Uterus (tissue), 4 donors: Measurements from ENCODE around the gene ZNF674. TPM values are rescaled to one million over a fixed set of nuclear protein-coding genes. Genes with fewer than 3 reads are reported as not detected.
"Not testable (repeated sequence)": the region's sequence is repeated elsewhere in the genome, so short reads cannot be mapped to it uniquely, and the experiment has no call there.

ENCODE experiments used
- DNase-seq, 2 donors: peaks; one replicate each; pipeline ENCODE4 v3.0.0-alpha.2; 2019 to 2020
- H3K27ac ChIP-seq, 2 donors: fragments of 200-600 bp; sonication (generic); 1 replicate in 1 of 2; 2 replicates in 1 of 2; pipeline ENCODE4 v1.5.1; 2016 to 2018
- H3K27me3 ChIP-seq, 2 donors: fragments of 200-600 bp; sonication (generic); one replicate each; pipeline ENCODE4 v1.5.1; 2018 to 2019; ENCODE audit warnings: control low read depth in 1 of 2
- H3K36me3 ChIP-seq, 2 donors: fragments of 200-600 bp; sonication (generic); one replicate each; pipeline ENCODE4 v1.5.1; 2019; ENCODE audit warnings: control low read depth in 1 of 2
- H3K4me1 ChIP-seq, 2 donors: fragments of 200-600 bp; sonication (generic); one replicate each; pipeline ENCODE4 v1.5.1; 2018 to 2019; ENCODE audit warnings: control low read depth in 1 of 2
- H3K4me3 ChIP-seq, 2 donors: fragments of 200-600 bp; sonication (generic); 1 replicate in 1 of 2; 2 replicates in 1 of 2; pipeline ENCODE4 v1.5.1; 2018 to 2019; ENCODE audit warnings: mild to moderate bottlenecking in 1 of 2
- H3K9me3 ChIP-seq, 2 donors: fragments of 200-600 bp; sonication (generic); one replicate each; pipeline ENCODE4 v1.5.1; 2019; ENCODE audit warnings: control low read depth in 1 of 2
- CTCF ChIP-seq, 4 experiments: fragments of 200-600 bp in 2 of 4; fragments of 450-650 bp in 2 of 4; sonication (generic) in 2 of 4; IDR thresholded peaks; one replicate each; pipeline ENCODE4 v1.5.1; 2016 to 2019; ENCODE audit warnings: antibody characterized with exemption in 4 of 4, mild to moderate bottlenecking in 2 of 4, moderate library complexity in 1 of 4
- POLR2A ChIP-seq, 2 donors: fragments of 450-650 bp; IDR thresholded peaks; one replicate each; pipeline ENCODE4 v1.6.1; 2016; ENCODE audit warnings: antibody characterized with exemption in 2 of 2, mild to moderate bottlenecking in 1 of 2, moderate library complexity in 1 of 2
- intact Hi-C: fragments of 100-400 bp; cut with DNase I; formaldehyde crosslinking; loops from one replicate; pipeline ENCODE4 v1.15.1; 2023; ENCODE audit warnings: low total_unique reads
- total RNA-seq, 4 donors: library from RNA; depleted of rRNA in 3 of 4; stranded (reverse); fragments of >200 nt in 3 of 4; gene quantifications; one replicate each; pipeline versions ENCODE4 v1.1.0 to v1.2.4, GENCODE V29; 2014 to 2023
- donor health status: DM: yes; HTN: yes; CAD: no.

ZNF674 gene
- total RNA-seq, 4 donors from 2014 or later = 1.2 to 7.8 (median 5.3) TPM

DNA sequence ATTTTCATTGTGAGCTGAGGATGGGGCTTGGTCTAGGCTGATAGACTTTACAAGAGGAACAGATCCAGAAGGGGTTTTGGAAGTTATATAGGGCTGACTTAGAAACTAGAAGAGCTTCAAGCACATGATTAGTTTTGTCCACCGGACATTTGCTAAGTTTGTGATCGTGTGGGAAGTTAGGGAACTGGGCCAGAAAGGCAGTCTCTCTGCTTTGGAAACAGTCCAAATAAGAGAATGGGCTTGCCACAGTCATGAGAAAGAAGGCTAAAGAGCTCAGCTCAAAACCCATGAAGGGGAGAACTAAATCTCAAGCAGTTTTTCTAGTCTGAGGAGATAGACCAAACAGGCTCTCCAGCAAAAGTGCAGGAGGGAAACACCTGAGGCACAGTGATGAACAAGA, 67.8 kb downstream of the ZNF674 start:
- H3K36me3 ChIP-seq = no peaks in the 10 kb centered on the region
- intact Hi-C loops = no loop called here
- H3K4me1 ChIP-seq = no peaks in the 10 kb centered on the region
- TF ChIP-seq POLR2A (IDR thresholded peaks at IDR 0.05) (no peak), CTCF (IDR thresholded peaks at IDR 0.05) (no peak)
- H3K27ac ChIP-seq = no peak overlapping the region
- H3K9me3 ChIP-seq = no peaks in the 10 kb centered on the region
- H3K27me3 ChIP-seq = no peaks in the 10 kb centered on the region
- DNase-seq = no peak
- no peak overlapping the region for H3K4me3 ChIP-seq

DNA sequence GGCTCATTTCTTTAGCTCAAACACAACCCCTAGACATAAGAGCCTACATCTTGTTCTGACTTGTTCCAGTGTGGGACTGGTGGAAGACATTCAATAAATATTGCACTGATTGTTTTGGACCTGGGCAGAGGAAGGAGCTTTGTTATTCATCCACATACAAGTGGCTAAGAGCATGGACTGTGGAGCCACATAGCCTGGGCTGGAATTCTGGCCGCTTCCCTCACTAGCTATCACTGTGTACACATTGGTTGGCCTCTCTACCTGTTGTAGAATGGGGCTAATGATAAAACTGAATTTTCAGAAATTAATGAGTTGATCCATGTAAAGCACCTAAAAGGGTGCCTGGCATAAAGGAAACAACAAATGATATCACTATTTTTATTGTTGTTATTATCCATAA, 80.0 kb downstream of the ZNF674 start:
- intact Hi-C loops = no loop called here
- H3K4me1 ChIP-seq = no peaks in the 10 kb centered on the region
- no peaks in the 10 kb centered on the region for H3K36me3 ChIP-seq
- no peak overlapping the region for H3K4me3 ChIP-seq
- DNase-seq = no peak
- TF ChIP-seq POLR2A (IDR thresholded peaks at IDR 0.05) (no peak), CTCF (IDR thresholded peaks at IDR 0.05) (no peak)
- H3K9me3 ChIP-seq = no peaks in the 10 kb centered on the region
- no peaks in the 10 kb centered on the region for H3K27me3 ChIP-seq
- no peak overlapping the region for H3K27ac ChIP-seq

DNA sequence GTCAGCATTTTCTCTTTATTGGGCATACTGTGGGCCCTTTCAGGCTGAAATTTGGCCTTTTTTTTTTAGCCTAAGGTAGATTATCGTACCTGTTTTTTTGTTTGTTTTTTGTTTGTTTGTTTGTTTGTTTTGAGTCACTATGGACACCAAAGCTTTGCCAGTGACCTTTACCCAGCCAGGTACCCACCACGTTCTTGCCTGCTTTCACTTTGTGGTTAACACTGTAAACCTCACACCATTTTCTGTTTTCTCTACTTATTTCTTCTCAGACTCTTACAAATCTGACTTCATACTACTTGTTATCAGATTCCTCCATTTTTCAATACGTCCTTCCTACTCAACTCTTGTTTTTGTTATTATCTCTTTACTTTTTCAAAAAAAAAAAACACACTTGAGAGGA, 81.5 kb downstream of the ZNF674 start:
- H3K4me3 ChIP-seq = no peak overlapping the region
- H3K9me3 ChIP-seq = no peaks in the 10 kb centered on the region
- no peaks in the 10 kb centered on the region for H3K4me1 ChIP-seq
- no peak for DNase-seq
- H3K36me3 ChIP-seq = no peaks in the 10 kb centered on the region
- H3K27me3 ChIP-seq = no peaks in the 10 kb centered on the region
- intact Hi-C loops = no loop called here
- TF ChIP-seq CTCF (IDR thresholded peaks at IDR 0.05) (no peak), POLR2A (IDR thresholded peaks at IDR 0.05) (no peak)
- H3K27ac ChIP-seq = no peak overlapping the region

GRCh38 chrX:46461660-46462191, 83.5 kb downstream of the ZNF674 start:
- DNase-seq = no peak
- intact Hi-C loops = no loop called here
- no peak for TF ChIP-seq CTCF (IDR thresholded peaks at IDR 0.05)
- no peak for TF ChIP-seq POLR2A (IDR thresholded peaks at IDR 0.05)
- Histone ChIP-seq H3K4me3 (no peak overlapping the region), H3K27me3 (no peaks in the 10 kb centered on the region), H3K4me1 (no peaks in the 10 kb centered on the region), H3K9me3 (no peaks in the 10 kb centered on the region), H3K27ac (no peak overlapping the region), H3K36me3 (no peaks in the 10 kb centered on the region)

GRCh38 chrX:46460801-46461659, 84.2 kb downstream of the ZNF674 start:
- intact Hi-C loops = not testable (repeated sequence)

More at GRCh38 chrX:46460801-46461659, 84.2 kb downstream of the ZNF674 start:
- not testable (repeated sequence) for H3K4me3 ChIP-seq, H3K27ac ChIP-seq, H3K36me3 ChIP-seq, H3K4me1 ChIP-seq, H3K9me3 ChIP-seq, DNase-seq, H3K27me3 ChIP-seq
